BLaER1 (cell line): ENCODE data around the gene ASPA.

ENCODE experiments used
- H3K27ac ChIP-seq: shearing (Covaris generic); formaldehyde crosslinking; 2 replicates; pipeline ENCODE4 v1.8.1; 2022
- H3K27me3 ChIP-seq: shearing (Covaris generic); formaldehyde crosslinking; 2 replicates; pipeline ENCODE4 v1.8.1; 2022
- H3K36me3 ChIP-seq: shearing (Covaris generic); formaldehyde crosslinking; 2 replicates; pipeline ENCODE4 v1.8.1; 2022
- H3K4me1 ChIP-seq: shearing (Covaris generic); formaldehyde crosslinking; 2 replicates; pipeline ENCODE4 v1.8.1; 2022
- H3K4me2 ChIP-seq: shearing (Covaris generic); formaldehyde crosslinking; 2 replicates; pipeline ENCODE4 v1.8.1; 2022
- H3K4me3 ChIP-seq: shearing (Covaris generic); formaldehyde crosslinking; 2 replicates; pipeline ENCODE4 v1.8.1; 2022
- H3K9ac ChIP-seq: shearing (Covaris generic); formaldehyde crosslinking; 2 replicates; pipeline ENCODE4 v1.8.1; 2022
- H3K9me3 ChIP-seq: shearing (Covaris generic); formaldehyde crosslinking; 2 replicates; pipeline ENCODE4 v1.8.1; 2022
- H4K20me1 ChIP-seq: shearing (Covaris generic); formaldehyde crosslinking; 2 replicates; pipeline ENCODE4 v1.8.1; 2022
- Cebpa-rat ChIP-seq: shearing (Covaris generic); IDR thresholded peaks from 2 replicates; pipeline ENCODE4 v1.8.1; 2022

The ASPA gene

DNA sequence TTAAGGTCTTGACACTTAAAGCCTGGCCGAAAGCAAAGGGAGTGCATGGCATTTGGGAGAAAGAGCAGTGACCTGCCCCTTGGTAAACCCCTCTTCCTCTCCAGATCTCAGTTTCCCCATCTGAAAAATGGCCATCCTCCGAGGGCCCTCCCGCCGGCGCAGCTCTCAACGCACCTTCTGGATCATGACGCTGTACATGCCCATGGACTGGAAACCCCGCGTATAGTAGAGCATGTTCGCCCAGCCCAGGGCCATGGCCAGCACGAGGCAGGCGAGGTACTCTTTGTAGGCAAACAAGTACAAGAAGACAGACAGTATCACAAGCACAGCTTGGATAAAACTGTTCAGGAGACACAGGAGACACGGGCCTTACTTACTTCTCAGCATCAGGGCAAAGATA, 48.2 kb downstream of the ASPA start:
- H4K20me1 ChIP-seq: no peaks in the 10 kb centered on the region
- no peak overlapping the region for H3K4me3 ChIP-seq
- no peaks in the 10 kb centered on the region for H3K36me3 ChIP-seq
- no peak overlapping the region for H3K9ac ChIP-seq
- H3K27ac ChIP-seq: no peak overlapping the region
- H3K4me2 ChIP-seq: no peak overlapping the region
- no peaks in the 10 kb centered on the region for H3K4me1 ChIP-seq
- H3K9me3 ChIP-seq: no peaks in the 10 kb centered on the region
- no peak for TF ChIP-seq Cebpa-rat
- no peaks in the 10 kb centered on the region for H3K27me3 ChIP-seq

DNA sequence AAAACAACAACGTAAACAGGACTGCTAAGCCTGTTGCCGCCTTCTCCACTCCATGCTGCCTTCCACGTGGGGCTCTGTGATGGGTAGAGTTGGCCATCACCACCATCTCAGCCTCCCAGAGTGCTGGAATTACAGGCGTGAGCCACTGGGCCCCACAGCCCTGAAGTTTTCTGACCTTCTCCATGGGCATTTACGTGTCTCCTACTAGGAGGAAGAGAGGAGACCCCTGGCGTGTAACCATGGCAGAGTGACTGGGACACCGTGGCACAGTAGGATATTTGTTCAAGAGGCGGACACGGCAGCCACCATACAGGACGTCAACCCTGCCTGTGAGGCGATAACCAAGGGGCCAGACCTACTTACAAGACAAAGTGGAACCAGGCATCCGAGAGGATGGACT, 50.7 kb downstream of the ASPA start:
- Histone ChIP-seq H3K4me2 (no peak overlapping the region), H3K27ac (no peak overlapping the region), H4K20me1 (no peaks in the 10 kb centered on the region), H3K9me3 (no peaks in the 10 kb centered on the region), H3K4me3 (no peak overlapping the region), H3K36me3 (no peaks in the 10 kb centered on the region), H3K4me1 (peaks cover 5% of the 10 kb centered on the region; the same call in 1 of the 2 replicates), H3K27me3 (no peaks in the 10 kb centered on the region), H3K9ac (no peak overlapping the region)
- TF ChIP-seq Cebpa-rat: no peak

- H4K20me1 ChIP-seq: no peaks in the 10 kb centered on the region
- H3K27me3 ChIP-seq: no peaks in the 10 kb centered on the region
- H3K4me1 ChIP-seq: peaks cover 10% of the 10 kb centered on the region; the same call in 1 of the 2 replicates
Observed at GRCh38 chr17:3526971-3527370, 51.2 kb downstream of the ASPA start.

DNA sequence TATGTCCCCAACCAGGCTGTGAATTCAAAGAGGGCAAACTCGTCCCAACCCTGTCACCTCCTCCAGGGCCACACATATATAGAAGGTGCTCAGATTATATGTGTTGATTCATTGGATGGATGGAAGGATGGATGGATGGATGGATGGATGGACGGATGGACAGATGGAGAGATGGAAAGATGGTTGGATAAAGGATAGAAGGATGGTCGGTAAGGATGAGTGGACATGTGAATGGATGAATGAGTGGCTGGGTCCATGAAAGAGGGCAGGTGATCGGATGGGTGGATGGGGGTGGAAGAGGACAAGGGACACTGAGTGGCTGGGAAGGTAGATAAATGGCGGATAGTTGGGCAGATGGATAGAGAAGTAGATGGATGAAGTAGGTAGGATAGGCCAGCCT, 51.7 kb downstream of the ASPA start:
- Histone ChIP-seq H3K4me2 (no peak overlapping the region), H3K9ac (no peak overlapping the region), H3K4me1 (peaks cover 14% of the 10 kb centered on the region; the same call in 1 of the 2 replicates)

More at GRCh38 chr17:3526971-3527370, 51.2 kb downstream of the ASPA start:
- no peak for TF ChIP-seq Cebpa-rat
- H3K4me3 ChIP-seq: no peak overlapping the region
- H3K4me2 ChIP-seq: no peak overlapping the region
- no peaks in the 10 kb centered on the region for H3K36me3 ChIP-seq
- H3K9ac ChIP-seq: no peak overlapping the region
- H3K27ac ChIP-seq: no peak overlapping the region
- no peaks in the 10 kb centered on the region for H3K9me3 ChIP-seq

DNA sequence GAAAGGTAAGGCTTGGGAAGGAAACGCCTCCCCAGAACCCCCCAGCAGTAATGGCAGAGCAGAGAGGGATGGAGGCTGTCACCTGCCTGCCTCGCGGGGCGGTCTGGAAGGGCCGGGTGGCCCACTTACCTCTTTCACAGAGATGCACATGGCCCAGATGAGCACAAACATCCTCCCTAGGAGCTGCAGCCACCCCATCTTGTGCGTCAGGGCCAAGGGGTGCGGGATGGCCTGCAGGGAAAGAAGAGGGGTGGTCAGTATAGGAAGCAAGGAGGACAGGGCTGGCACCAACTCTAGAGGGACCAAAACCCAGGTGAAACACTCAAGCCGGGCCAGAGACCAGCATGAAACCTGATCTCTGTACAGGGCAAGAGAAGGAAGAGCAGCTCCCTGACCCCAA, 52.1 kb downstream of the ASPA start:
- no peak overlapping the region for H3K9ac ChIP-seq
- H3K27ac ChIP-seq: no peak overlapping the region
- no peaks in the 10 kb centered on the region for H4K20me1 ChIP-seq
- H3K4me1 ChIP-seq: peaks cover 19% of the 10 kb centered on the region; the same call in 1 of the 2 replicates
- no peak overlapping the region for H3K4me2 ChIP-seq
- H3K9me3 ChIP-seq: no peaks in the 10 kb centered on the region
- no peak overlapping the region for H3K4me3 ChIP-seq
- no peaks in the 10 kb centered on the region for H3K36me3 ChIP-seq
- no peaks in the 10 kb centered on the region for H3K27me3 ChIP-seq
- no peak for TF ChIP-seq Cebpa-rat

More for the DNA sequence above, 51.7 kb downstream of the ASPA start:
- H3K27me3 ChIP-seq: no peaks in the 10 kb centered on the region
- H3K36me3 ChIP-seq: no peaks in the 10 kb centered on the region
- H3K27ac ChIP-seq: no peak overlapping the region
- H3K9me3 ChIP-seq: no peaks in the 10 kb centered on the region
- no peaks in the 10 kb centered on the region for H4K20me1 ChIP-seq
- TF ChIP-seq Cebpa-rat: no peak
- H3K4me3 ChIP-seq: no peak overlapping the region

DNA sequence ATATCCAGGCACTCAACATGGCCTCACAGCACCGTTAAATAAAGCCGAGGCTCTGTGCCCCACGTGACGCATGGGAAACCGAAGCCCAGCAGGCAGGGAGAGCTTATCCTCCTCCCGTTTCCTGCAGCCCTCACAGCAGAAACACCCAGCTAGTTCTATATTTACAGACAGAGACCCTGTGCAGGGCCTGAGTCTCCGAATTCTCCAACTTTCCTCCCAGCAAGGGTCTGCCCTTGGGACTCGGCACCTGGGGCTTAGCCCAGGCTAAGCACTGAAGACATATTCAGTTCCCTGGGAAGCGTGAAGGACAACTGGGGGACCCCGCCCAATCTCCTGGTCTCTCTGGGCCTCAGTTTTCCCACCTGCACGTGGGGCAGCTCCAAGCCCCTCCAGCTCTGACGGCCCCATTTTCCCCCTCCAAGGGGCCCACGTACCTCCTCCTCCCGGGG, 52.6 kb downstream of the ASPA start:
- H3K4me2 ChIP-seq: no peak overlapping the region
- H3K27me3 ChIP-seq: no peaks in the 10 kb centered on the region
- no peak for TF ChIP-seq Cebpa-rat
- no peaks in the 10 kb centered on the region for H3K36me3 ChIP-seq
- H3K4me3 ChIP-seq: no peak overlapping the region
- H3K27ac ChIP-seq: no peak overlapping the region
- H3K9me3 ChIP-seq: no peaks in the 10 kb centered on the region
- no peaks in the 10 kb centered on the region for H4K20me1 ChIP-seq
- peaks cover 20% of the 10 kb centered on the region; the same call in 1 of the 2 replicates for H3K4me1 ChIP-seq
- no peak overlapping the region for H3K9ac ChIP-seq

DNA sequence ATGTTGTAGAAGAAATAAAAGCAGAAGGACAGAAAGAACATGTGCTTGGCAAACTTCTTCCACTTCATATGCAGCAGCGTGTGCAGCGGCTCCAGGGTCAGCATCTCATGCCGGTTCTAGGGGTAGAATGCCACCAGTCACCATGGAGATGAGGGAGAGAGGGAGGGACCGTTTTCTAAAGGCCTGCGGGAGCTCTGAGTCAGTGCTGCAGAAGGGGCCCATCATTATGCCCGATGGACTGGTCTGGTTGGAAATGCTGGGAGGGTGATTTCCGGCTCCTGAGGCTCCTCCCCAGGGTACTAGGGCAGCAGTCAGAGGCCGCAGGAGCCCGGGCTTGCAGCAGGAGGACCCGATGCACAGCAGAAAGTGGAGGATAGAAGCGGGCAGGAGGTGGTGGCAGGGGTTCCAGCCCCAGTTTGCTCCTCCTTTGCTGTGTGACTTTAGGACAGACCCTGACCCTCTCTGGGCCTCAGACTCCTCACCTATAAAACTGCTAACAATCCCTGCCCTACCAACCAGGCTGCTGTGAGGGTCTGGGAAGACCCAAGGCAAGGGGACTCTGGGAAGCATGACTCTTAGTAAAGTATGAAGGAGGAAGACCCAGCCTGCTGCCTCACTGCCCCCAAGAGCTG, 53.2 kb downstream of the ASPA start:
- Histone ChIP-seq H3K27me3 (no peaks in the 10 kb centered on the region), H3K4me2 (no peak overlapping the region), H3K4me3 (no peak overlapping the region), H3K36me3 (no peaks in the 10 kb centered on the region), H3K27ac (no peak overlapping the region), H3K9me3 (no peaks in the 10 kb centered on the region), H4K20me1 (no peaks in the 10 kb centered on the region), H3K4me1 (peaks cover 20% of the 10 kb centered on the region; the same call in 1 of the 2 replicates), H3K9ac (no peak overlapping the region)
- no peak for TF ChIP-seq Cebpa-rat

DNA sequence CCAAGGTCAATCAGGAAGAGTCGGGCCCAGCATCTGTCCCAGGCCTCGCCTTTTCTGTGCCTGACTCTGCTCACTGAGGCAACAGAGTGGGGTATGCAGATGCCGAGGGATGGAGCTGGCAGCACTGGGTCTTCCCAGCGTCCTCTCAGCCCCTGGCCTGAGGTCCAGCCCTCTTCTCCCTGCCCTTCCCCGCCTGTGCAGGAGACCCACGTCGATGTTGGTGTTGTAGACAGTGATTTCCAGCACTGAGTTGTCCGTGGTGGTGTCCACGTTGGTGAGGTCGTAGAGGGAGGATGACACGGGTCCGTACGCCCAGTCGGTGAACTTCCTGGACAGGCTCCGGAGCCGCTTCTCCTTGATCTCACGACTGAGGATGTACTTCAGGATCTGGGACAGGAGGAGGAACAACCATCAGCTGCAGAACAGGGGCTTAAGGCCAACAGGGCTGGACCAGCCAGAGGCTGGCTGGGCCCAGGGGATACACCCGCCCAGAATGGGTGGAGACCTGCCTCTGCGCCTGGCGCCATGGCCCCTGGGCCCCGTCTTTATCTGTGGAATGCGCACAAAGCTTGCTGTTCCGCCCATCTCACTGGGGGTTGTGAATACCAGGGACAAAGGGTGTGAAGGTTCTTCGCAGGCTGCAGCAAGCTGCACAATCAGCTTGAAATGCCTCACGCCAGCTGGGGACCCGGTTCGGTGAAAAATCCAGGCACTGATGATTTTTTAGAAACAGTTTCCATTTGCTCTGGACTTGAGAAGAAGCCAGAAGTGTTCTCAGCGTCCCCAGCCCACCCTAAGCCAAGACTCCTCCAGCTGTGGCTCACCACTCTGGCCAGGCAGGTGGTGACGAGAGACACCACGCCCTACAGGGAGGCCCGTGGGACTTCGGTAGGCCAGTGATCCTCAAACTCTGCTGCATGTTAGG, 54.3 kb downstream of the ASPA start:
- no peak overlapping the region for H3K4me3 ChIP-seq

GRCh38 chr17:3531266-3532101, 55.7 kb downstream of the ASPA start:
- TF ChIP-seq Cebpa-rat: no peak
- Histone ChIP-seq H3K36me3 (no peaks in the 10 kb centered on the region), H4K20me1 (no peaks in the 10 kb centered on the region), H3K27me3 (no peaks in the 10 kb centered on the region), H3K4me2 (no peak overlapping the region), H3K27ac (no peak overlapping the region), H3K9ac (no peak overlapping the region), H3K9me3 (no peaks in the 10 kb centered on the region), H3K4me1 (peaks cover 20% of the 10 kb centered on the region; the same call in 1 of the 2 replicates), H3K4me3 (no peak overlapping the region)

More for the DNA sequence above, 54.3 kb downstream of the ASPA start:
- Histone ChIP-seq H3K27me3 (no peaks in the 10 kb centered on the region), H3K27ac (no peak overlapping the region), H3K4me1 (peaks cover 20% of the 10 kb centered on the region; the same call in 1 of the 2 replicates), H3K9ac (no peak overlapping the region), H3K9me3 (no peaks in the 10 kb centered on the region), H3K36me3 (no peaks in the 10 kb centered on the region), H3K4me2 (no peak overlapping the region), H4K20me1 (no peaks in the 10 kb centered on the region)
- TF ChIP-seq Cebpa-rat: no peak
